ENCODE results near the gene AOAH.
"Not testable (repeated sequence)": the region's sequence is repeated elsewhere in the genome, so short reads cannot be mapped to it uniquely, and the experiment has no call there.

DNA sequence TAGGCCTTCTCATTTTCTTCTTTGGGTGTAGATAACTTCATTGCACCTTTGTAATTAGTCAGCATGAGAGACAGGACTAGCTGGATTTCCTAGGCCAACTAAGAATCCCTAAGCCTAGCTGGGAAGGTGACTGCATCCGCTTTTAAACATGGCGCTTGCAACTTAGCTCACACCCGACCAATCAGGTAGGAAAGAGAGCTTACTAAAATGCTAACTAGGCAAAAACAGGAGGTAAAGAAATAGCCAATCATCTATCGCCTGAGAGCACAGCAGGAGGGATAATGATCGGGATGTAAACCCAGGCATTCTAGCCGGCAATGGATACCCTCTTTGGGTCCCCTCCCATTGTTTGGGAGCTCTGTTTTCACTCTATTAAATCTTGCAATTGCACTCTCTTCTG lies 75.0 kb downstream of the AOAH start:
- TF ChIP-seq, protein P1, sequence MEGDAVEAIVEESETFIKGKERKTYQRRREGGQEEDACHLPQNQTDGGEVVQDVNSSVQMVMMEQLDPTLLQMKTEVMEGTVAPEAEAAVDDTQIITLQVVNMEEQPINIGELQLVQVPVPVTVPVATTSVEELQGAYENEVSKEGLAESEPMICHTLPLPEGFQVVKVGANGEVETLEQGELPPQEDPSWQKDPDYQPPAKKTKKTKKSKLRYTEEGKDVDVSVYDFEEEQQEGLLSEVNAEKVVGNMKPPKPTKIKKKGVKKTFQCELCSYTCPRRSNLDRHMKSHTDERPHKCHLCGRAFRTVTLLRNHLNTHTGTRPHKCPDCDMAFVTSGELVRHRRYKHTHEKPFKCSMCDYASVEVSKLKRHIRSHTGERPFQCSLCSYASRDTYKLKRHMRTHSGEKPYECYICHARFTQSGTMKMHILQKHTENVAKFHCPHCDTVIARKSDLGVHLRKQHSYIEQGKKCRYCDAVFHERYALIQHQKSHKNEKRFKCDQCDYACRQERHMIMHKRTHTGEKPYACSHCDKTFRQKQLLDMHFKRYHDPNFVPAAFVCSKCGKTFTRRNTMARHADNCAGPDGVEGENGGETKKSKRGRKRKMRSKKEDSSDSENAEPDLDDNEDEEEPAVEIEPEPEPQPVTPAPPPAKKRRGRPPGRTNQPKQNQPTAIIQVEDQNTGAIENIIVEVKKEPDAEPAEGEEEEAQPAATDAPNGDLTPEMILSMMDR (conservative IDR thresholded peaks at IDR 0.05; ENCODE audit: low read length): not testable (repeated sequence)
- TF ChIP-seq EZH2phosphoT487 (IDR thresholded peaks at IDR 0.05; ENCODE audit: borderline replicate concordance): not testable (repeated sequence)

Data from Loucy (cell line).